HCT116 (cell line): ENCODE results near the gene GALK1. TPM values are rescaled to one million over a fixed set of nuclear protein-coding genes. Genes with fewer than 3 reads are reported as not detected.

Experiments
- ATAC-seq: fragments of 200-7000 bp; cut with Tn5 transposase; 2 replicates; pipeline ENCODE4 v1.9.1; 2020; ENCODE audit warnings: mild to moderate bottlenecking, moderate library complexity
- BruUV-seq: library from RNA; stranded (reverse); fragments of 400-500 nt; replicated peaks from 2 replicates; lab custom pipeline; 2021; lab: Mats Ljungman, UMichigan
- CTCF ChIA-PET: fragments of 300-600 bp; sonication (Branson Sonifier 250); formaldehyde crosslinking; loops from one replicate; lab custom pipeline; 2021; ENCODE audit warnings: antibody characterized with exemption; lab: Charles Lee
- POLR2A ChIA-PET: fragments of 300-600, 350-600 bp; sonication (Branson Sonifier 250); formaldehyde crosslinking; loops from one replicate; lab custom pipeline; 2021; ENCODE audit warnings: antibody characterized with exemption; lab: Charles Lee
- RAD21 ChIA-PET, 2 experiments: fragments of 300-600 bp; sonication (Branson Sonifier 250); formaldehyde crosslinking; loops; one replicate each; lab custom pipeline; 2023; ENCODE audit warnings: low total read pairs in 2 of 2; ENCODE audit not compliant: uncharacterized antibody in 2 of 2, unreplicated experiment in 2 of 2, low non-redundant PET in 1 of 2; lab: Charles Lee
- DNase-seq: peaks from one replicate; pipeline ENCODE4 v3.0.0-alpha.2; 2010; ENCODE audit warnings: low read depth, low spot score
- H2AFZ ChIP-seq: fragments of 200-600 bp; shearing (Covaris generic), sonication (generic); 2 replicates; pipeline ENCODE4 v1.6.1; 2017; ENCODE audit warnings: low read depth, mixed run types, mixed read lengths, antibody characterized with exemption, low read length; ENCODE audit not compliant: poor library complexity, severe bottlenecking
- H3K27ac ChIP-seq: 2 replicates; pipeline ENCODE4 v1.5.1; 2012; ENCODE audit warnings: low read depth, low read length
- H3K27me3 ChIP-seq: fragments of 200-600 bp; sonication (generic); 2 replicates; pipeline ENCODE4 v1.6.1; 2016; ENCODE audit warnings: mixed run types, low read length, mixed read lengths; ENCODE audit not compliant: insufficient read depth
- H3K36me3 ChIP-seq, 2 experiments: fragments of 200-500 bp in 1 of 2; fragments of 200-600 bp in 1 of 2; sonication (Bioruptor generic) in 1 of 2; sonication (generic) in 1 of 2; 2 replicates each; pipeline versions ENCODE4 v1.5.1 to v1.6.1; 2014 to 2016; ENCODE audit warnings: low read length in 2 of 2, inconsistent platforms in 1 of 2, mixed read lengths in 1 of 2, mixed run types in 1 of 2; ENCODE audit not compliant: insufficient read depth in 2 of 2, control insufficient read depth in 1 of 2
- H3K4me1 ChIP-seq, 2 experiments: fragments of 200-600 bp in 1 of 2; sonication (generic) in 1 of 2; 2 replicates each; pipeline versions ENCODE4 v1.5.1 to v1.6.1; 2012 to 2017; ENCODE audit warnings: low read length in 2 of 2, inconsistent platforms in 1 of 2, mild to moderate bottlenecking in 1 of 2, mixed read lengths in 1 of 2, mixed run types in 1 of 2, moderate library complexity in 1 of 2; ENCODE audit not compliant: insufficient read depth in 2 of 2, control insufficient read depth in 1 of 2
- H3K4me2 ChIP-seq: fragments of 200-600 bp; sonication (generic); 2 replicates; pipeline ENCODE4 v1.6.1; 2017; ENCODE audit warnings: mixed run types, low read length, mixed read lengths
- H3K4me3 ChIP-seq, 2 experiments: fragments of 200-600 bp in 1 of 2; sonication (generic) in 1 of 2; replicated peaks in 1 of 2; 2 replicates each; pipeline ENCODE4 v1.5.1; 2011 to 2016; ENCODE audit warnings: low read length in 2 of 2, control low read depth in 1 of 2, low read depth in 1 of 2, mild to moderate bottlenecking in 1 of 2, mixed read lengths in 1 of 2, mixed run types in 1 of 2
- H3K79me2 ChIP-seq: fragments of 200-600 bp; sonication (generic); 2 replicates; pipeline ENCODE4 v1.6.1; 2017; ENCODE audit warnings: mild to moderate bottlenecking, mixed run types, low read length, moderate library complexity, mixed read lengths; ENCODE audit not compliant: insufficient read depth
- H3K9ac ChIP-seq: fragments of 200-600 bp; sonication (generic); 2 replicates; pipeline ENCODE4 v1.6.1; 2016; ENCODE audit warnings: low read length, mixed read lengths
- H3K9me2 ChIP-seq: fragments of 200-600 bp; sonication (generic), shearing (Covaris generic); 2 replicates; pipeline ENCODE4 v1.6.1; 2017; ENCODE audit warnings: mixed run types, mild to moderate bottlenecking, moderate library complexity; ENCODE audit not compliant: insufficient read depth
- H3K9me3 ChIP-seq, 2 experiments: fragments of 200-500 bp in 1 of 2; fragments of 200-600 bp in 1 of 2; sonication (Bioruptor generic) in 1 of 2; sonication (generic) in 1 of 2; 2 replicates each; pipeline ENCODE4 v1.6.1; 2014 to 2017; ENCODE audit warnings: low read length in 2 of 2, mixed read lengths in 2 of 2, inconsistent platforms in 1 of 2, low read depth in 1 of 2, mild to moderate bottlenecking in 1 of 2, mixed run types in 1 of 2, moderate library complexity in 1 of 2; ENCODE audit not compliant: control insufficient read depth in 1 of 2, insufficient read depth in 1 of 2
- H4K20me1 ChIP-seq: fragments of 200-600 bp; sonication (generic), shearing (Covaris generic); 2 replicates; pipeline ENCODE4 v1.6.1; 2017; ENCODE audit warnings: mixed run types, mild to moderate bottlenecking, moderate library complexity; ENCODE audit not compliant: insufficient read depth
- EZH2phosphoT487 ChIP-seq: fragments of 200-600 bp; IDR thresholded peaks from 2 replicates; pipeline ENCODE4 v1.6.1; 2018; ENCODE audit warnings: antibody characterized with exemption, borderline replicate concordance
- intact Hi-C: fragments of 100-400 bp; cut with micrococcal nuclease; formaldehyde crosslinking; loops from 2 replicates; pipeline ENCODE4 v1.10.0; 2022
- total RNA-seq: library from RNA; stranded (reverse); gene quantifications from one replicate; pipeline ENCODE4 v1.2.1, GENCODE V29; 2021; ENCODE audit not compliant: unreplicated experiment
- TF ChIP-seq, protein P1 (sequence below): IDR thresholded peaks from 2 replicates; pipeline ENCODE4 v1.6.1; 2011; ENCODE audit warnings: mild to moderate bottlenecking, low read length, moderate library complexity; ENCODE audit not compliant: insufficient replicate concordance; ENCODE audit errors: extremely low read depth

The GALK1 gene
- total RNA-seq, 1 experiment from 2014 or later = 57.8 TPM

DNA sequence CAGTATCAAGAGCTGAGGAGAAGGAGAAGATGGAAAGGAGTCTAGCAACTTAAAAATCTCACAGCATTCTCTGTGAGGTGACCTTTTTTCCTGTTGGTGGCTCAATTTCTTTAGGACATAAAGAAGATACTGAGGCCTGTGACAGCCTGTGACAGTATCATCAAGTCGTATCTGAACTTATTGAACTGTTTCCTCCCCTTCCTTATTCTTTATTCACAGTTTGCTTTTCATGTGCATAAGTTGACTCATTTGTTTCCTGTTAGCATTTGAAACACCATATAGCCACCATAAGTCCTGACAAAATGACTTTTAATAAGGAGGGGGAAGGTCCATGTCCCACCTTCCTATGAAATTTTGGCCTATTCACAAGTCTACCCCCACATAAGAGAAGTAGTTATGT, 28.5 kb upstream of the GALK1 start:
- ATAC-seq = no peak
- no peak for TF ChIP-seq EZH2phosphoT487
- TF ChIP-seq, protein P1, sequence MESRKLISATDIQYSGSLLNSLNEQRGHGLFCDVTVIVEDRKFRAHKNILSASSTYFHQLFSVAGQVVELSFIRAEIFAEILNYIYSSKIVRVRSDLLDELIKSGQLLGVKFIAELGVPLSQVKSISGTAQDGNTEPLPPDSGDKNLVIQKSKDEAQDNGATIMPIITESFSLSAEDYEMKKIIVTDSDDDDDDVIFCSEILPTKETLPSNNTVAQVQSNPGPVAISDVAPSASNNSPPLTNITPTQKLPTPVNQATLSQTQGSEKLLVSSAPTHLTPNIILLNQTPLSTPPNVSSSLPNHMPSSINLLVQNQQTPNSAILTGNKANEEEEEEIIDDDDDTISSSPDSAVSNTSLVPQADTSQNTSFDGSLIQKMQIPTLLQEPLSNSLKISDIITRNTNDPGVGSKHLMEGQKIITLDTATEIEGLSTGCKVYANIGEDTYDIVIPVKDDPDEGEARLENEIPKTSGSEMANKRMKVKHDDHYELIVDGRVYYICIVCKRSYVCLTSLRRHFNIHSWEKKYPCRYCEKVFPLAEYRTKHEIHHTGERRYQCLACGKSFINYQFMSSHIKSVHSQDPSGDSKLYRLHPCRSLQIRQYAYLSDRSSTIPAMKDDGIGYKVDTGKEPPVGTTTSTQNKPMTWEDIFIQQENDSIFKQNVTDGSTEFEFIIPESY = no peak
- TF ChIP-seq, all 23 proteins: peak for 0
- DNase-seq = no peak
- ChIA-PET RAD21 (no interaction called here), POLR2A (interaction anchor here (1.2 to 2.4 kb wide), 2 partner anchors 13 to 14 kb away, joined by 6 to 23 read pairs; a partner anchor contains a TSS), CTCF (interaction anchor here (1.0 kb wide), 1 partner anchor 51 kb away, joined by 3 read pairs; the partner anchor contains the start of gene UNC13D)
- Histone ChIP-seq H3K9me2 (no peaks in the 10 kb centered on the region), H3K9ac (no peak overlapping the region), H3K4me3 (no peak overlapping the region), H3K36me3 (peaks cover 12 to 14% of the 10 kb centered on the region in 2 experiments; a peak in 2 of 4 replicates), H3K27me3 (no peaks in the 10 kb centered on the region), H3K27ac (no peak overlapping the region), H2AFZ (no peak overlapping the region), H3K4me1 (no peaks in the 10 kb centered on the region), H3K9me3 (no peaks in the 10 kb centered on the region), H3K79me2 (peaks cover 46% of the 10 kb centered on the region), H4K20me1 (no peaks in the 10 kb centered on the region), H3K4me2 (no peak overlapping the region)
- no TSS peak for BruUV-seq
- intact Hi-C loops = no loop called here

DNA sequence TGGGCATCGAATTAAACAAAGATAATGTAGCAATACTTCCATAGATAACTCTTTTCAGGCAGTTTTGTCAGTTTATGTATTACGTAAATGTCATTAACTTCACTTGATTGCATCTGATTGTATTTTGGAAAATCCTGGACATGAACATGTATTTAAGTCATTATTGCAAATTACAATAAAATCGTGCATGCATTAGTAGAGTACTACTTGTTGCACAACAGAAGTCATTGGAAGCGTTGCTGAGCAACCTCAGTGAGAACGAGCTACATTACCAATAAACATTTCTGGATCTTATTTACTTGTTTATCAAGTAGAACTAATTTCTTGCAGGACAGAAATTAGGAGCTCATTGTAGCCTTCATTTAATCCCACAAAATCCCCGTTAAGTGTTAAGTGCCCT, 26.3 kb upstream of the GALK1 start:
- Histone ChIP-seq H3K36me3 (peaks cover 5 to 6% of the 10 kb centered on the region in 2 experiments; a peak in 2 of 4 replicates), H2AFZ (no peak overlapping the region), H3K27ac (no peak overlapping the region), H3K9ac (no peak overlapping the region), H3K27me3 (no peaks in the 10 kb centered on the region), H3K4me1 (peaks cover 2 to 10% of the 10 kb centered on the region in 2 experiments), H3K4me2 (no peak overlapping the region), H3K79me2 (peaks cover 57% of the 10 kb centered on the region), H4K20me1 (no peaks in the 10 kb centered on the region), H3K4me3 (no peak overlapping the region), H3K9me3 (no peaks in the 10 kb centered on the region), H3K9me2 (no peaks in the 10 kb centered on the region)
- no peak for DNase-seq
- ATAC-seq = no peak
- intact Hi-C loops = no loop called here
- TF ChIP-seq EZH2phosphoT487 = no peak
- CTCF ChIA-PET = interaction anchor here (1.1 to 1.4 kb wide), 4 partner anchors 8 to 106 kb away, joined by 3 to 5 read pairs (median 3); partner anchors contain the start of gene TRIM65
- RAD21 ChIA-PET = interaction anchor here in 1 of 2 experiments (0.6 kb wide), 1 partner anchor 23 kb away, joined by 4 read pairs; no protein-coding TSS in a partner anchor
- POLR2A ChIA-PET = interaction anchor here (2.4 kb wide), 1 partner anchor 11 kb away, joined by 23 read pairs; a partner anchor contains a TSS
- no TSS peak for BruUV-seq
